Activated CD4-positive, alpha-beta T cell treated with anti-CD3 and anti-CD28 coated beads, Interleukin-2, amount 50 U/mL, for 24 hours (primary cell): ENCODE data around the gene APBB3.

Experiments used
- DNase-seq, 2 donors: peaks; one replicate each; pipeline ENCODE4 v3.0.0-alpha.2; 2020; ENCODE audit warnings: low read depth in 1 of 2, low spot score in 1 of 2

The APBB3 gene

DNA sequence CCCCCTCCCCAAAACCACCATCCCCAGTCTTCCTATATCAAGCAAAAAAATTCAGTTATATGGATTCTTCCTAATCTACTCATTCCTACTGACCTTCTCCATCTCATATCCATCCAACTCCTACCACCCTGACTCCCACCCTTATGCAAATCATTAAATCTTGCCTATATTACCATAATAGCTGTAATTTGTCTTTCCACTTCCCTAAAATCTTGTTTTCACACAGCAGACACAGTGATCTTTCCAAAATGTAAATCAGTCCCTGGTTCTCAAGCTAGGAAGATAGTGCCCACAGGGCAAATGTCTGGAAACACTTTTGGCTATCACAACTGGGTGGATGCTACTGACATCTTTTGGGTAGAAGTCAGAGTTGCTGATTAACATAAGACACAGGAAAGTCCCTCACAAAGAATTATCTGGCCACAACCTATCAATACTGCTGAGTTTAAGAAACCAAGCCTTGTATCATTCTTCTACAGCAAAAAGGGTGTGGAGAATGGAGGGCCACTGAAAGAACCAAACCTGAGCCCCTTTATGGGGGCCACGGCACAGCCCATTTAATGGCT is 8.6 kb downstream of the APBB3 start:
- DNase-seq = no peak

DNA sequence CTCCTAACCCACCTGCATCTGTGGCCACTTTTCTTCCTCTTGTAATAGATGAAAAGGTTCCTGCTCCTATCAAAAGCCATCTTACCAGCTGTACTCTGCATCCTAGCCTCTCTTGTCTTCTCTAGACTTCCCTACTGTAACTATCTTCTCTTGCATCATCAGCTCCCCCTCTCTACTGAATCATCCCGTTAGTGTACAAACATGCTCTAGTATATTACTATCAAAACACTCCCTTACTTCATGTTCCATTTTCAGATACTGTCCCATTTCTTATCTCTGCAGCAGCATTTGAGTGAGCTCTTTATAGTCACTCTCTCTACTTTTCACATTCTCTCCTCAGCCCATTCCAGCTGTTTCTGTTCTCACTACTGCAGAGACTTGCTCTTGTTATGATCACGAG is 9.9 kb downstream of the APBB3 start:
- no peak for DNase-seq

GRCh38 chr5:140553657-140554056 is 10.7 kb downstream of the APBB3 start:
- DNase-seq = no peak

- DNase-seq = no peak
Measured at GRCh38 chr5:140551872-140552271, 12.5 kb downstream of the APBB3 start.

- DNase-seq = no peak
Measured at GRCh38 chr5:140550147-140551079, 14.0 kb downstream of the APBB3 start.

- no peak for DNase-seq
Measured at GRCh38 chr5:140549237-140550144, 14.9 kb downstream of the APBB3 start.

GRCh38 chr5:140548791-140549190 is 15.6 kb downstream of the APBB3 start:
- DNase-seq = no peak

GRCh38 chr5:140548300-140548688 is 16.1 kb downstream of the APBB3 start:
- no peak for DNase-seq

DNA sequence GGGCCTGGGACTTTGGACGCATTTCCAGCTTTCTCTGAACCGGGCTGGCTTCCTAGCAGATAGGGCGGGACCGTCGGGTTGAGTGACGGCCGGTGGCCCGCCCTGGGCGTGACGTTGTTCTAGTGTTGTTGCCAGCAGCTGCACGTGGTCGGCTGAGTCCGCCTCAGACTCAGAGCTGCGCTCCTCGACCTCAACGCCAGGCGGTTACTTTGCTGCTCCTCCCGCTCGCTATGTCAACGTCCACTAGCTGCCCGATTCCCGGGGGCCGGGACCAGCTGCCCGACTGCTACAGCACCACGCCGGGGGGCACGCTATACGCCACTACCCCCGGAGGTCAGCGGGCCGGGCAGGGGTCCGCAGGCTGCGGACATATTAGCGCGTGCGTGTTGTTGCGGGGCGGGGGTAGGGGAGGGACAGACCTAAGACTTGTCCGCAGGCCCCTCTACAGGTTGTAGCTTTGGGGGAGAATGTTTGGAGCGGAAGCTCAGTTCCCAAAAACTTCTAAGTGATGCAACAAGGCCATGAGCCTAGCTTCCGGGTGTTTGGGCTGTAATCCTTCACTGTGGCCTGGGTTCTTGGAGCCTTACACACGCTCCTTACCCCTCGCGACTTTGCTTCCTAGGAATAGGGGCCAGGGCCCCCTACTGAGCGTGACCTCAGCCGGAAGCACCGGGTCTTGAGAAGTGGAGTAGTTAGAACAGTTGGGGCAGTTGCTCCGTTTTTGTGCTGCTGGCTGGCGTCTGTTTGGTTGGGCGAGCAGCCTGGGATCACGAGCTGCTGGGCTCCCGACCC is 16.7 kb downstream of the APBB3 start, which contains the start of gene EIF4EBP3:
TSS of gene EIF4EBP3 (plus strand) at position 155 of the 792 bp plus-strand sequence. CDS start at position 231, 76 bp downstream.
- peak; percentile 56 to 77 for DNase-seq

DNA sequence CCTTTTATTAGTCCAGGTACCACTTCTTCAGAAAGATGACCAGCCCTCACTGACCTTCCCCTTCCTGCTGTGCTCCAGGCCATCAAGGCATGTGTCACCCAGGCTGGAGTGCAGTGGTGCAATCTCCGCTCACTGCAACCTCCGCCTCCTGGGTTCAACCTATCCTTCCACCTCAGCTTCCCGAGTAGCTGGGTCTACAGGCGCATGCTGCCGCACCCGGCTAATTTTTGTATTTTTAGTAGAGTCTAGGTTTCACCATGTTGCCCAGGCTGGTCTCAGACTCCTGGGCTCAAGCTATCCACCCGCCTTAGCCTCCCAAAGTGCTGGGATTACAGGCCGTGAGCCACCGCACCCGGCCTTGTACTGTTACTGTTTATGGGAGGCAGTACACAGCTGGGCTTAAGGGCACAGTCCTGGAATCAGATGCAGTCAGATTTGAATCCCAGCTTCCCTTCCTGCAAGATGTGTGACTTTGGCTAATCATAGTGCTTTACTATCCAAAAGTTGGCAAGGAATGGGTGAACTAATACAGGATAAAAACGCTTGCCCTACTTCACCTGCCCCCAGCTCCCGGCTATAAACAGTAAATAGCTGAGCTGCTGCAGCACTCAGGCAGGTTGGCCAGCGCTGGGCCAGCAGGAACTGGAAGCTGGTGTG is 17.4 kb downstream of the APBB3 start:
- DNase-seq = no peak

DNA sequence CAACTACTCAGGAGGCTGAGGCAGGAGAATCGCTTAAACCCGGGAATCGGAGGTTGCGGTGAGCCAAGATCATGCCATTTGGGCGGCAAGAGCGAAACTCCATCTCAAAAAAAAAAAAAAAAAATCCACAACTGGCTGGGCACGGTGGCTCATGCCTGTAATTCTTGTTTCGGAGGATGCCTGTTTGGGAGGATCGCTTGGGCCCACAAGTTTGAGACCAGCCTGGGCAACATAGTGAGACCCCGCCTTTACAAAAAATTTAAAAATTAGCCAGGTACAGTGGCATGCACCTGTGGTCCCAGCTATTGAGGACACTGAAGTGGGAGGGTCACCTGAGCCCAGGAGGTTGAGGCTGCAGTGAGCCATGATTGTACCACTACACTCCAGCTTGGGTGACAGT is 18.8 kb downstream of the APBB3 start:
- DNase-seq = no peak

GRCh38 chr5:140544986-140545385 is 19.4 kb downstream of the APBB3 start:
- no peak for DNase-seq

DNA sequence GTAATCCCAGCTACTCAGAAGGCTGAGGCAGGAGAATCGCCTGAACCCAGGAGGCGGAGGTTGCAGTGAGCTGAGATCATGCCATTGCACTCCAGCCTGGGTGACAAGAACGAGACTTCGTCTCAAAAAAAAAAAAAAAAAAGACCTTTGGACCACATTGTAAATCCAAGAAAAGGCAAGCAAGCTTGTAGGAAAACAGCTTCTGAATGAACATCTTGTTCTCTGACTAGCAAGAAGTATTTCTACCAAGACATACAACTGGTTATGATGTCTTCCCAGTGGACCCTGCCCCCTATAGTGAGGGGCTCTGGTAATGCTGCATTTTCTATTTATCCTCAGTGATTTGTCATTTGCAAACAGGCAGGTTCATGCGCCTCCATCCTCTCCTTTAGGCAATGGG is 21.4 kb downstream of the APBB3 start:
- DNase-seq = no peak

GRCh38 chr5:140540227-140540626 is 24.2 kb downstream of the APBB3 start:
- no peak for DNase-seq

DNA sequence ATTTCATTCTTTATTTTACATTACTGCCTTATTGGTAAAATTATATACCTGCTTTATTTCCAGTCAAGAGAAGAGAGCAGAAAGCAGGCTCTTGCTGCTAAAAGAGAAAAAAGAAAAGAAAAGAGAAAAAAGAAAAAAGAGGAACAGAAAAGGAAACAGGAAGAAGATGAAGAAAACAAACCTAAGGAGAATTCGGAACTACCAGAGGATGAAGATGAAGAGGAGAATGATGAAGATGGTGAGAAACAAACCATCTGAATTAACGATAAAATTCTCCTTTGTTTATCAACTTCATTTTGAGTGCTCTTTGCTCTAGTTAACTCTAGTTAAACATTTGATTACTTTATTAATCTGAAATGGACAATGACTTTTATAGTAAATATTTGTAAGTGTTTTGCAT is 40.4 kb downstream of the APBB3 start:
- no peak for DNase-seq

DNA sequence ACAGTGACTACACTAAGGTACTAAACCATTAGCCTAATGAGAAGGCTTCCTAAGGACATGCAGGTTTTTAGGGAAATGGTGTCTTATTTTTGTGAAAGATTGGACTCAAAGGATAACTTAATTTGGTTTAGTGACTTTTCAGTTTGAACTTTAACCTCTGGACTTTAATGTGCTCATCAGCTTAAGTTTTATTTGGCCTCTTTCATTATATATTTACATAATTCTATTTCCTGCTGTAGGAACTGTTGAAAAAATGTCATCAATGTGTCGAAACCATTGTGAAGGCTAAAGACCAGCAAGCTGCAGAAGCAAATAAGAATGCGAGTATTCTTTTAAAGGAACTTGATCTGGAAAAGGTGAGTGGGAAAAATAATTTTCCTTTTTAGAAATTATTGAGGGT is 51.3 kb downstream of the APBB3 start:
- DNase-seq = no peak

DNA sequence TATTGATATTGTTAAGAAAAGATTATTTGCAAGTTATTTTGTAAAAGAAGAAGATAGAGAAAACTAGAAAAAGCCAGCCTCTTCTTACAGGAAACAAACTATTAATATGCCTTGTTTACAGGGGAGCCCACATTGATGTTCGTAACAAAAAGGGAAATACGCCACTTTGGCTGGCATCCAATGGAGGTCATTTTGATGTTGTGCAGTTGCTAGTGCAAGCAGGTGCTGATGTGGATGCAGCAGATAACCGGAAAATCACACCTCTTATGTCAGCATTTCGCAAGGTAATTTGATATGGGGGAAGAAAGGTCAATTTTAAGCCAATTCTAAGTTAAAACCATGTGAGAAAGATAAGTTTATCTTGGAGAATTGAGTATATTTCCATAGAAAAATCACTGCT is 54.5 kb downstream of the APBB3 start:
- DNase-seq = no peak
